GM13976 (cell line): ENCODE results near the gene RPGR.

Source experiments
- DNase-seq: peaks from one replicate; pipeline ENCODE4 v3.0.0; 2012; ENCODE audit warnings: low spot score
- CTCF ChIP-seq: IDR thresholded peaks from 2 replicates; pipeline ENCODE4 v1.5.1; 2012; ENCODE audit warnings: borderline replicate concordance, mild to moderate bottlenecking; ENCODE audit not compliant: insufficient read depth; ENCODE audit errors: extremely low read depth, missing control alignments, control extremely low read depth
- in situ Hi-C: fragments of 300-500 bp; cut with MboI; formaldehyde crosslinking; loops from one replicate; pipeline ENCODE4 v1.12.0; 2022; ENCODE audit warnings: low sequenced_read_pairs, mixed read lengths, inconsistent platforms; ENCODE audit not compliant: unreplicated experiment

The RPGR gene

GRCh38 chrX:38275615-38276014, 51.7 kb downstream of the RPGR start:
- TF ChIP-seq CTCF: no peak
- DNase-seq: no peak
- in situ Hi-C loops: no loop called here

- DNase-seq: no peak
- in situ Hi-C loops: no loop called here
- TF ChIP-seq CTCF: no peak
These were observed 53.9 kb downstream of the RPGR start for GRCh38 chrX:38273453-38273852.

- peak; percentile 33 for DNase-seq
- in situ Hi-C loops: no loop called here
- TF ChIP-seq CTCF: no peak
These were observed 56.1 kb downstream of the RPGR start for GRCh38 chrX:38271154-38271716.

GRCh38 chrX:38268011-38268410, 59.3 kb downstream of the RPGR start:
- no peak for DNase-seq
- in situ Hi-C loops: no loop called here
- no peak for TF ChIP-seq CTCF

GRCh38 chrX:38262715-38263620, 64.3 kb downstream of the RPGR start:
- DNase-seq: no peak
- in situ Hi-C loops: no loop called here
- TF ChIP-seq CTCF: no peak

- in situ Hi-C loops: no loop called here
- peak; percentile 35 for TF ChIP-seq CTCF
- peak; percentile 47 for DNase-seq
These were observed 67.1 kb downstream of the RPGR start for GRCh38 chrX:38260231-38260630.

- no peak for DNase-seq
- in situ Hi-C loops: no loop called here
- no peak for TF ChIP-seq CTCF
These were observed 71.3 kb downstream of the RPGR start for GRCh38 chrX:38256019-38256418.
